GM19023 (cell line): Measurements from ENCODE around the gene BTBD16.

ENCODE experiments used
- ATAC-seq: cut with Tn5 transposase; IDR thresholded peaks from one replicate; pipeline ENCODE4 v1.9.1; 2021; ENCODE audit warnings: mild to moderate bottlenecking, moderate library complexity; ENCODE audit not compliant: unreplicated experiment

BTBD16 gene

GRCh38 chr10:122246830-122247520 lies 24.1 kb upstream of the BTBD16 start:
- ATAC-seq, result no peak

GRCh38 chr10:122248356-122249302 lies 22.5 kb upstream of the BTBD16 start:
- ATAC-seq, result no peak

GRCh38 chr10:122249303-122249850 lies 21.7 kb upstream of the BTBD16 start:
- no peak for ATAC-seq

GRCh38 chr10:122249991-122250750 lies 20.9 kb upstream of the BTBD16 start:
- no peak for ATAC-seq

- ATAC-seq, result no peak
These were observed 19.4 kb upstream of the BTBD16 start for GRCh38 chr10:122251459-122252255.

GRCh38 chr10:122252805-122253204 lies 18.3 kb upstream of the BTBD16 start:
- no peak for ATAC-seq

- ATAC-seq, result no peak
These were observed 17.5 kb upstream of the BTBD16 start for GRCh38 chr10:122253605-122254004.

GRCh38 chr10:122254831-122255230 lies 16.3 kb upstream of the BTBD16 start:
- no peak for ATAC-seq

- no peak for ATAC-seq
These were observed 15.4 kb upstream of the BTBD16 start for GRCh38 chr10:122255509-122256301.

GRCh38 chr10:122257041-122257440 lies 14.1 kb upstream of the BTBD16 start:
- ATAC-seq, result no peak

- no peak for ATAC-seq
These were observed 12.7 kb upstream of the BTBD16 start for GRCh38 chr10:122258136-122259074.

- no peak for ATAC-seq
These were observed 12.0 kb upstream of the BTBD16 start for GRCh38 chr10:122259075-122259466.

GRCh38 chr10:122261584-122261983 lies 9.5 kb upstream of the BTBD16 start:
- ATAC-seq, result no peak

GRCh38 chr10:122263971-122264370 lies 7.1 kb upstream of the BTBD16 start:
- no peak for ATAC-seq

GRCh38 chr10:122264436-122264835 lies 6.7 kb upstream of the BTBD16 start:
- no peak for ATAC-seq

- no peak for ATAC-seq
These were observed 6.2 kb upstream of the BTBD16 start for GRCh38 chr10:122264931-122265330.

GRCh38 chr10:122265896-122266295 lies 5.2 kb upstream of the BTBD16 start:
- ATAC-seq, result no peak
